Loucy (cell line): Measurements from ENCODE around the gene PTPRN2.

ENCODE experiments used
- H2AFZ ChIP-seq: fragments of 200-600 bp; sonication (generic); 2 replicates; pipeline ENCODE4 v1.6.0; 2016; ENCODE audit warnings: antibody characterized with exemption, mild to moderate bottlenecking, low read length, moderate library complexity
- H3F3A ChIP-seq: fragments of 200-600 bp; 2 replicates; pipeline ENCODE4 v1.6.0; 2016; ENCODE audit warnings: antibody characterized with exemption, low read depth, mild to moderate bottlenecking
- H3K27me3 ChIP-seq: fragments of 200-600 bp; sonication (generic); 2 replicates; pipeline ENCODE4 v1.6.1; 2014; ENCODE audit warnings: low read length, mild to moderate bottlenecking; ENCODE audit not compliant: insufficient read depth, poor library complexity, severe bottlenecking
- H3K36me3 ChIP-seq: fragments of 200-600 bp; sonication (generic); 2 replicates; pipeline ENCODE4 v1.6.1; 2016; ENCODE audit warnings: low read length; ENCODE audit not compliant: insufficient read depth
- H3K4me1 ChIP-seq: fragments of 200-600 bp; sonication (generic); 2 replicates; pipeline ENCODE4 v1.5.1; 2014; ENCODE audit warnings: low read length, mild to moderate bottlenecking; ENCODE audit not compliant: insufficient read depth, poor library complexity, severe bottlenecking
- H3K4me2 ChIP-seq: fragments of 200-600 bp; sonication (generic); 2 replicates; pipeline ENCODE4 v1.6.0; 2014; ENCODE audit warnings: antibody characterized with exemption, low read length, low read depth, mild to moderate bottlenecking; ENCODE audit not compliant: poor library complexity, severe bottlenecking
- H3K4me3 ChIP-seq: fragments of 200-600 bp; sonication (generic); 2 replicates; pipeline ENCODE4 v1.5.1; 2014; ENCODE audit warnings: low read length, mild to moderate bottlenecking, mixed read lengths; ENCODE audit not compliant: poor library complexity, severe bottlenecking
- H3K79me2 ChIP-seq: fragments of 200-600 bp; sonication (generic); 2 replicates; pipeline ENCODE4 v1.6.1; 2014; ENCODE audit warnings: low read length; ENCODE audit not compliant: insufficient read depth
- H3K9ac ChIP-seq: fragments of 200-600 bp; sonication (generic); 2 replicates; pipeline ENCODE4 v1.6.0; 2014; ENCODE audit warnings: mild to moderate bottlenecking, low read depth, low read length, moderate library complexity; ENCODE audit not compliant: poor library complexity, severe bottlenecking
- H3K9me2 ChIP-seq: fragments of 200-600 bp; sonication (generic); replicated peaks from 2 replicates; pipeline ENCODE4 v1.6.1; 2016; ENCODE audit warnings: low read depth, low read length, mixed read lengths
- H3K9me3 ChIP-seq: fragments of 200-600 bp; sonication (generic); 2 replicates; pipeline ENCODE4 v1.6.1; 2014; ENCODE audit warnings: mild to moderate bottlenecking, antibody characterized with exemption, low read length, low read depth; ENCODE audit not compliant: insufficient read depth
- H4K20me1 ChIP-seq: fragments of 200-600 bp; sonication (generic); 2 replicates; pipeline ENCODE4 v1.6.0; 2014; ENCODE audit warnings: antibody characterized with exemption, low read length, mild to moderate bottlenecking; ENCODE audit not compliant: insufficient read depth, poor library complexity, severe bottlenecking
- EZH2phosphoT487 ChIP-seq: fragments of 200-600 bp; IDR thresholded peaks from 2 replicates; pipeline ENCODE4 v1.6.1; 2018; ENCODE audit warnings: antibody characterized with exemption, mild to moderate bottlenecking, moderate library complexity, borderline replicate concordance
- TF ChIP-seq, protein P1 (sequence below): fragments of 200-600 bp; sonication (generic); conservative IDR thresholded peaks from 2 replicates; pipeline ENCODE4 v1.5.1; 2014; ENCODE audit warnings: mild to moderate bottlenecking, antibody characterized with exemption, low read length

PTPRN2 gene

DNA sequence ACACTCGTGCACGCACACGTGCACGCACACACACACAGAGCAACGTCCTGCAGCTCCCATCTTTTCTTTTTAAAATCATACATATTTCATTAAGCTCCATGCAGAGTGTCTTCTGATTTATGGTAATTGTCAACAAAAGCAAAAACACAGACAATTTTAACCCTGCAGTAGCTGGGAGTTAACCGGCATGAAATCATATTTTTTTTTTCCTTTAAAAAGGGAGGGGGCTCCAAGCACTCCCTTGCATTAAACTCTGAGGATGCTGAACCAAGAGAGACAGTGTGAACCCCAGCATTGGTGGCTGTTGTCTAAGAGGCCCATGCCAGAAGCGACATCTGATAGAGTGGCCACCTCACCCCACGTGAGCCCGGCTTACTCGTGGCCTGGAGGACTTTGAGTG lies 708.2 kb downstream of the PTPRN2 start:
- no peaks in the 10 kb centered on the region for H3K79me2 ChIP-seq
- no peak overlapping the region for H3K9ac ChIP-seq
- H3K4me1 ChIP-seq: no peaks in the 10 kb centered on the region
- H4K20me1 ChIP-seq: no peaks in the 10 kb centered on the region
- H3K4me3 ChIP-seq: no peak overlapping the region
- H3K27me3 ChIP-seq: no peaks in the 10 kb centered on the region
- H3K36me3 ChIP-seq: no peaks in the 10 kb centered on the region
- no peaks in the 10 kb centered on the region for H3K9me2 ChIP-seq
- H2AFZ ChIP-seq: no peak overlapping the region
- peaks cover 22% of the 10 kb centered on the region; the same call in 1 of the 2 replicates for H3K9me3 ChIP-seq
- no peaks in the 10 kb centered on the region for H3F3A ChIP-seq
- no peak overlapping the region for H3K4me2 ChIP-seq
- no peak for TF ChIP-seq EZH2phosphoT487

DNA sequence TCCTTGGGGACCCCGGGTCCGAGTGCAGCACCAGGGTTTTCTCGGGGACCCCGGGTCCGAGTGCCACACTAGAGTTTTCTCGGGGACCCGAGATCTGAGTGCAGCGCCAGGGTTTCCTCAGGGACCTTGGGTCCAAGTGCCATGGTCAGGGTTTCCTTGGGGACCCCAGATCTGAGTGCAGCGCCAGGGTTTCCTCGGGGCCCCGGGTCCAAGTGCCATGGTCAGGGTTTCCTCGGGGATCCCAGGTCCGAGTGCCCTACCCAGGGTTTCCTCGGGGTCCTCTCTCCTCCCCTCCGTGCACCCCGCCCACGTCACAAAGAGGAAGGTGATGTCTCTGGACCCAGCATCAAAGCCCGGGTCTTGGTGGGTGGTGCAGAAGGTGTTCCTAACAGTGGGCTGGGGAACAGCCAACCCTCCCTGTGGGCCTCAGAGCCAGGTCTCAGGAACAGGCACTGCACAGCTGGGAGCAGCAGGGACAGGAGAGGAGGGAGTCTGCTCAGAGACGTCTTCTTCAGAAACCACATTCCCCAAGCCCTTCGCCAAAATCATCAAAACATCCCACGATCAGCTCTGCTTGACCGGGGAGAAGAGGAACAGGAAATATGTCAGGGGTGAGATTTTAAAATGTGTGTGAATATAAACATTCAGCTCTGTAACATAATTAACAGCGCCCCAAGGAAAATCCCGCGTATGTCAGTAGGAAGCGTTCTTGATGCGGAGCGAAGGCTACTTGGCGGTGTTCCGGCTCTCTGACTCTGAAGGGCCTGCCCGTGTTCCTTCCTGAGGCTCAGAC lies 710.1 kb downstream of the PTPRN2 start:
- Histone ChIP-seq H3K36me3 (no peaks in the 10 kb centered on the region), H3K79me2 (no peaks in the 10 kb centered on the region), H3K4me1 (no peaks in the 10 kb centered on the region), H3K4me3 (no peak overlapping the region), H3K9ac (no peak overlapping the region), H3K27me3 (no peaks in the 10 kb centered on the region), H3K4me2 (no peak overlapping the region), H3F3A (no peaks in the 10 kb centered on the region), H4K20me1 (no peaks in the 10 kb centered on the region), H3K9me2 (no peaks in the 10 kb centered on the region), H3K9me3 (peaks cover 11% of the 10 kb centered on the region; the same call in 1 of the 2 replicates), H2AFZ (no peak overlapping the region)
- TF ChIP-seq EZH2phosphoT487: no peak

GRCh38 chr7:157876469-157877285 lies 710.9 kb downstream of the PTPRN2 start:
- H3K4me2 ChIP-seq: no peak overlapping the region
- H3K9me2 ChIP-seq: no peaks in the 10 kb centered on the region
- H3K4me1 ChIP-seq: no peaks in the 10 kb centered on the region
- H3K9ac ChIP-seq: no peak overlapping the region
- no peaks in the 10 kb centered on the region for H3K36me3 ChIP-seq
- H3K27me3 ChIP-seq: no peaks in the 10 kb centered on the region
- H2AFZ ChIP-seq: no peak overlapping the region
- no peak overlapping the region for H3K4me3 ChIP-seq
- H3K79me2 ChIP-seq: no peaks in the 10 kb centered on the region
- no peaks in the 10 kb centered on the region for H4K20me1 ChIP-seq
- TF ChIP-seq, protein P1, sequence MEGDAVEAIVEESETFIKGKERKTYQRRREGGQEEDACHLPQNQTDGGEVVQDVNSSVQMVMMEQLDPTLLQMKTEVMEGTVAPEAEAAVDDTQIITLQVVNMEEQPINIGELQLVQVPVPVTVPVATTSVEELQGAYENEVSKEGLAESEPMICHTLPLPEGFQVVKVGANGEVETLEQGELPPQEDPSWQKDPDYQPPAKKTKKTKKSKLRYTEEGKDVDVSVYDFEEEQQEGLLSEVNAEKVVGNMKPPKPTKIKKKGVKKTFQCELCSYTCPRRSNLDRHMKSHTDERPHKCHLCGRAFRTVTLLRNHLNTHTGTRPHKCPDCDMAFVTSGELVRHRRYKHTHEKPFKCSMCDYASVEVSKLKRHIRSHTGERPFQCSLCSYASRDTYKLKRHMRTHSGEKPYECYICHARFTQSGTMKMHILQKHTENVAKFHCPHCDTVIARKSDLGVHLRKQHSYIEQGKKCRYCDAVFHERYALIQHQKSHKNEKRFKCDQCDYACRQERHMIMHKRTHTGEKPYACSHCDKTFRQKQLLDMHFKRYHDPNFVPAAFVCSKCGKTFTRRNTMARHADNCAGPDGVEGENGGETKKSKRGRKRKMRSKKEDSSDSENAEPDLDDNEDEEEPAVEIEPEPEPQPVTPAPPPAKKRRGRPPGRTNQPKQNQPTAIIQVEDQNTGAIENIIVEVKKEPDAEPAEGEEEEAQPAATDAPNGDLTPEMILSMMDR: no peak
- TF ChIP-seq EZH2phosphoT487: no peak
- peaks cover 9% of the 10 kb centered on the region; the same call in 1 of the 2 replicates for H3K9me3 ChIP-seq
- H3F3A ChIP-seq: no peaks in the 10 kb centered on the region
